Inferior parietal cortex (tissue), 1 donor: Measurements from ENCODE around the gene DISP2.

Experiments
- DNase-seq: peaks from one replicate; pipeline ENCODE4 v3.0.0-alpha.2; 2016; ENCODE audit errors: extremely low spot score

Gene DISP2

GRCh38 chr15:40365624-40366456 lies 7.8 kb downstream of the DISP2 start:
- DNase-seq: no peak

GRCh38 chr15:40366457-40367370 lies 8.7 kb downstream of the DISP2 start:
- DNase-seq: peak; percentile 47

DNA sequence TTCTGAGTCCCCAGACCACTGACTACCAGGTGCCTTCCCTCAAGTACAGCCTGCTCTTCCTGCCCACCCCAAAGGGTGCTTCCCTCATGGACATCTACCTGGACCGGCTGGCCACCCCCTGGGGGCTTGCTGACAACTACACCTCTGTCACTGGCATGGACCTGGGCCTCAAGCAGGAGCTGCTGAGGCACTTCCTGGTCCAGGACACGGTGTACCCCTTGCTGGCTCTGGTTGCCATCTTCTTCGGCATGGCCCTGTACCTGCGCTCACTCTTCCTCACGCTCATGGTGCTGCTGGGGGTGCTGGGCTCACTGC lies 9.3 kb downstream of the DISP2 start:
- DNase-seq: no peak

- DNase-seq: peak; percentile 71
These were observed 9.9 kb downstream of the DISP2 start for GRCh38 chr15:40367686-40368611.

GRCh38 chr15:40368719-40369473 lies 10.9 kb downstream of the DISP2 start:
- DNase-seq: no peak

DNA sequence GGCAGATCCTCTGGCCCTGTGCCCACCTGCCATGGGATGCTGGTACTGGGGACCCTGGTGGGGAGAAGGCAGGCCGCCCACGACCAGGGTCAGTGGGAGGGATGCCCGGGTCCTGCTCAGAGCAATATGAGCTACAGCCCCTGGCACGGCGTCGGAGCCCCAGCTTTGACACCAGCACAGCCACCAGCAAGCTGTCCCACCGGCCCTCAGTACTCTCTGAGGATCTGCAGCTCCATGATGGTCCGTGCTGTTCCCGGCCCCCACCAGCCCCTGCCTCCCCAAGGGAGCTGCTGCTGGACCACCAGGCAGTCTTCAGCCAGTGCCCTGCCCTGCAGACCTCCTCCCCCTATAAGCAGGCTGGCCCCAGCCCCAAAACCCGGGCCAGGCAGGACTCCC lies 11.5 kb downstream of the DISP2 start:
- DNase-seq: no peak

GRCh38 chr15:40369971-40370370 lies 12.0 kb downstream of the DISP2 start:
- no peak for DNase-seq

DNA sequence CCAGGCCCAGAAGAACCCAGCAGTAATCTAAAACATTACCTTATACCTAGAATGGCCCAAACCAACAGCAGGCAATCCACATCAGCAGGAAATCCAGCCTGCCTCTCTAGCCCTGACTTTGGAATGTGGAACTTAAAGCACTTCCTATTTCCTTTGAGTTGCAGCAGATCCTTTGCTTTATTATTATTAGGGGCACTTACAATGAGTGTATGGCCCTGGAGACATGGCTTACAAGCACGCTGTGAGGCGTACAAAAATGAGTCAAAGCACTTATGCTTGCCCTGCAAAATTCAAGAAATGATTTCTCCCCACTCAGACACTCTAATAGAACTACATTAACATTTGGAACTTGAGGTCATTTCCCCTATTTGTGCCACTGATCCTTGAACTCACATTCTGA lies 15.0 kb downstream of the DISP2 start:
- DNase-seq: no peak

DNA sequence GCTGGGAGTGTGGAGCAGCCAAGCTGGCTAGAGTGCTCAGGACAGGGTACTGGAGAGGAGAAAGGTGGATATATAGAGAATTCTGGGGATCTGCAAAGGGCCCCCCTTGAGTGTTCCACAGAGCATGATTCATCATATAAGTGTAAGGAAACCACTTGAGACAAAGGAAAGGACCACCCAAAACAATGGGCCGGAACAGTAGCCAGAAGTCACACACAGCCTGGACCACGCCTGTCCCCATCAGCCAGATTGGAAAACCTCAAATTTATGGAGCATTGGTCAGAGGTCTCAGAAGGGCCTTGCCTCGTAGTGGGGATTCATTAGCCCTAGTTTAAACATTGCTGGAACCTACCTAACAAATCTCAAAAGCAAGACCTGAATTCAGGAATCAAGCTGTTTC lies 19.6 kb downstream of the DISP2 start:
- no peak for DNase-seq

- DNase-seq: no peak
These were observed 21.4 kb downstream of the DISP2 start for GRCh38 chr15:40379374-40379773.

DNA sequence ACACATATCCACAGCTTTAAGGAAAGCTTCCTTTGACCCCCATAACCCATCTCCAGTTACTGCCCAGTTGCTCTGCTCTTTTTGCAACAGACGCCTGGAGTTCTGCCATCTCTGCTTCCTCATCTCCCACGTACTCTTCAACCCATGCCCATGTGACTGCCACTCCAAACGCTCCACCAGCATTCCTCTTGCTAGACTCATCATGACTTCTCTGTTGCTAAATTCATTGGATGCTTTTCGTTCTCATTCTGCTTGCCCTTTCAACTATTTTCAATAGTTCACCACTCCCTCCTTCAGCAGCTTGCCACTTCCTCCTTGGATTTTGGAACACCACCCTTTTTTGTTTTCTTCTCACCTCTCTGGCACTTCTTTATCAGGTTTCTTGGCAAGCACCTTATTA lies 21.8 kb downstream of the DISP2 start:
- no peak for DNase-seq

DNA sequence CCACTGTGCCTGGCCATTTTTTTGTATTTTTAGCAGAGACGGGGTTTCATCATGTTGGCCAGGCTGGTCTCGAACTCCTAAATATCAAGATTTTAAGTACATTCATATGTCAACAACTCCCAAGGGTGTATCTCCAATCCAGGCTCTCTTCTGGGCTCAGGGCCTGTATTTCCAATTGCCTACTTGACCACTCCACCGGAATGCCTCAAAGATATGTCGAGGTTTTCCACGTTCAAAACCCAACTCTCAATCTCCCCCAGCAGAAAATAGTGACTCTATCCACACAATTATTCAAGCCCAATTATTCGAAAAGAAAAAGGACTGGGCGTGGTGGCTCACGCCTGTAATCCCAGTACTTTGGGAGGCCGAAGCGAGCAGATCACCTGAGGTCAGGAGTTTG lies 22.6 kb downstream of the DISP2 start:
- no peak for DNase-seq

- DNase-seq: no peak
These were observed 24.0 kb downstream of the DISP2 start for GRCh38 chr15:40381818-40382529.

DNA sequence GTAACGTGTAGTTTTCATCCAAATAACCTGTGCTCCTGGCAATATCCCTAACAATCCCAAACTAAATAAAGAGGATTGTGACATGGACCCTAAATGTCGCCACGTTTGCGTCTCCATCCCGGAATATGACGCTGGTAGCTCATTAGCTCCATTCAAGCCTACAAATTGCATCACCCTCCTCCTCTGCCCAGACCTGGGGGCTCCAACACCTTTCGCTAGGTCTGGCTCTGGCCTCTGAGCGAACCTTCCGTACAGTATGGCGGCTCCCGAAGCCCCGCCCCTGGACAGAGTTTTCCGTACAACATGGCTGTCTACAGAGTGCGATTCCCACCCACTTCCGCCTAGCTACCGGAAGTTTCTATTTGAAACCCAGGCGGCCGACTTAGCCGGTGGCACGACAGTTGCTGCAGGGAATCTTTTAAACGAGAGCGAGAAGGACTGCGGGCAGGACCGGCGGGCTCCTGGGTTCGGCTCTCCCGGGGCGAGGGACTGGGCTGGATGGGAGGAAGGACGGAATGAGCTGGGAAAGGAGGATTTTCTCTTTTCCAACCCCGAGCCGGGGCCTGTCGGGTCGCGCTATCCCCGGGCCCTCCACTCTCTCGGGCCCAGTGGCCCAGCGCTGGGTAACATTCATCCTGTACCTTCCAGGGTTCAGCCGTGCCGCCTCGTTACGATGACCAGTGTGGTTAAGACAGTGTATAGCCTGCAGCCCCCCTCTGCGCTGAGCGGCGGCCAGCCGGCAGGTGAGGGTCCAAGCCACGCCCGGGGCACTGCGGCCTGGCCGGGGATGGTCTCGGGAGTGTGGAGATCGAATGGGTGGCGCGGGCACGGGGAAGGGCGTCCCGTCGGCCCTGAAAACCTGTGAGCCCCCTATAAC lies 24.8 kb downstream of the DISP2 start, which contains the start of gene KNSTRN:
Gene KNSTRN (plus strand): TSS at position 142 of the 877 bp plus-strand sequence. CDS start 115 bp downstream, at position 257.
- peak; percentile 96 for DNase-seq

- DNase-seq: no peak
These were observed 28.5 kb downstream of the DISP2 start for GRCh38 chr15:40386480-40386879.

DNA sequence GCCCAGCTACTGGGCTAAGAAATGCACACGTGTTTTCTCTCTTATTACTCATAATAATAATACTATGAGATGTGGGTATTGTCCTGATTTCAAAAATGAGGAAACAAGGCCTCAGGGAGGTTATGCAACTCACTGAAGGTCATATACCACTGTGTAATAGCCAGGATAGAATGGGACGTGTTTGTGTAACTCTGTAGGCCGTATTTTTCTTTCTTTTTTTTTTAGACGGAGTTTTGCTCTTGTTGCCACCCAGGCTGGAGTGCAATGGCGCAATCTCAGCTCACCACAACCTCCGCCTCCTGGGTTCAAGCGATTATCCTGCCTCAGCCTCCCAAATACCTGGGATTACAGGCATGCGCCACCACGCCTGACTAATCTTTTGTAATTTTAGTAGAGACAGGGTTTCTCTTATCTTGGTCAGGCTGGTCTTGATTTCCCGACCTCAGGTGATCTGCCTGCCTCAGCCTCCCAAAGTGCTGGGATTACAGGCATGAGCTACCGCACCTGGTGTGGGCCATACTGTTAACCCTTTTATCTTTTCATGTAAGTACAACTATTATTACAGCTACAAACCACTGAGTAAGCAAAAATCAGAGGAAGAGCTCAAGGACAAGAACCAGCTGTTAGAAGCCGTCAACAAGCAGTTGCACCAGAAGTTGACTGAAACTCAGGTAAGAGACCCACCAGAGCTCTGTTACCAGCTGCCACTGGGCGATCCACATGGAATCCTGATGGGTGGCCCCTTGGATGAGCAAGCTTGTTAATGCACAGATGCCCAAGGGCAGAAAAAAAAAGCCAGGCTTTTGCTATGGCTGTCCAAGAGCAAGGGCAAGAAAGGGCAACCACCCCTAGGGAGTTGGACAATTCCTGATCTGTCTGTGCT lies 31.2 kb downstream of the DISP2 start:
- DNase-seq: no peak

DNA sequence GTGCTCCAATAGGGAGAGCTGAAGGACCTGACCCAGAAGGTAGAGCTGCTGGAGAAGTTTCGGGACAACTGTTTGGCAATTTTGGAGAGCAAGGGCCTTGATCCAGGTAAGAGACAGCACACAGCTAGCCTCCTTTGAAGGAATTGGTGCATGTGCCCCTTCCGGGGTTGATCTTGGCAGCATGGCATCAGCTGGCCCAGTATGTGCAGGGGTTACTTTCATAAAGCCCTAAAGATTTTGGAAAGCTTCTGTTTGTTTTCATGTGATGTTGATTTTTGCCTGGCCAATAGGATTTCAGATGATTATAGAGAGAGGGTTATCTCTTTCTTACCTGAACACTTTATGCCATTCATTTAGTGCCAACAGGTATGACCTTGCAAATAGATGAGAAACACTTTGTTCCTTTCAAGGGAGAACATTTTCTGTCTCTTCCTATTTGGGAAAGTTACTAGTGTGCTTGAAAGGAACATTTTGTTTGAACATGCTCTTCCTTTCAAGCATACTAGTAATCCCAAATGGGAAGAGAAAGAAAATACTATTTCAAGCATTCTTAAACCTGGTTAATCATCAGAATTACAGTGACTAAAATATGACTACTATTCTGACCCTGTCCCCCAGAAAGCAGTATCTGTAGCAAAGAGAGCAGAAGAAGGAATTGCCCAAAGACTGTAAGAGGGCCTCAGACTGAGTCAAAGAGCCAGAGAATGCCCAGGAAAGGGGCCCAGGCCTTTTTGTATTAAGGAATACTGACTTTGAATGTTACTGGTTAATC lies 32.0 kb downstream of the DISP2 start:
- no peak for DNase-seq
